Omental fat pad (tissue), 4 donors: Measurements from ENCODE around the gene TPSG1. TPM values are rescaled to one million over a fixed set of nuclear protein-coding genes. Genes with fewer than 3 reads are reported as not detected.
"Not testable (repeated sequence)": the region's sequence is repeated elsewhere in the genome, so short reads cannot be mapped to it uniquely, and the experiment has no call there.

ENCODE experiments used
- ATAC-seq: fragments of 150-250 bp; one replicate; pipeline ENCODE4 v1.9.1; 2016; ENCODE audit warnings: mild to moderate bottlenecking, moderate library complexity; ENCODE audit not compliant: low FRiP score
- DNase-seq: peaks from one replicate; pipeline ENCODE4 v3.0.0-alpha.2; 2019; ENCODE audit warnings: low spot score
- total RNA-seq, 4 donors: library from RNA; depleted of rRNA; stranded (reverse); fragments of >200 nt; gene quantifications; one replicate each; pipeline ENCODE4 v1.1.0, GENCODE V29; 2016
- TF ChIP-seq, protein P1 (sequence below), 3 donors: fragments of 450-650 bp; IDR thresholded peaks; one replicate each; pipeline ENCODE4 v1.5.1; 2016 to 2017; ENCODE audit warnings: antibody characterized with exemption in 3 of 3, mild to moderate bottlenecking in 3 of 3, moderate library complexity in 2 of 3

Gene TPSG1
- total RNA-seq, 4 donors from 2014 or later, result 1.3 TPM; not detected in 3

GRCh38 chr16:1237990-1238389, 12.9 kb upstream of the TPSG1 start:
- TF ChIP-seq, protein P1, sequence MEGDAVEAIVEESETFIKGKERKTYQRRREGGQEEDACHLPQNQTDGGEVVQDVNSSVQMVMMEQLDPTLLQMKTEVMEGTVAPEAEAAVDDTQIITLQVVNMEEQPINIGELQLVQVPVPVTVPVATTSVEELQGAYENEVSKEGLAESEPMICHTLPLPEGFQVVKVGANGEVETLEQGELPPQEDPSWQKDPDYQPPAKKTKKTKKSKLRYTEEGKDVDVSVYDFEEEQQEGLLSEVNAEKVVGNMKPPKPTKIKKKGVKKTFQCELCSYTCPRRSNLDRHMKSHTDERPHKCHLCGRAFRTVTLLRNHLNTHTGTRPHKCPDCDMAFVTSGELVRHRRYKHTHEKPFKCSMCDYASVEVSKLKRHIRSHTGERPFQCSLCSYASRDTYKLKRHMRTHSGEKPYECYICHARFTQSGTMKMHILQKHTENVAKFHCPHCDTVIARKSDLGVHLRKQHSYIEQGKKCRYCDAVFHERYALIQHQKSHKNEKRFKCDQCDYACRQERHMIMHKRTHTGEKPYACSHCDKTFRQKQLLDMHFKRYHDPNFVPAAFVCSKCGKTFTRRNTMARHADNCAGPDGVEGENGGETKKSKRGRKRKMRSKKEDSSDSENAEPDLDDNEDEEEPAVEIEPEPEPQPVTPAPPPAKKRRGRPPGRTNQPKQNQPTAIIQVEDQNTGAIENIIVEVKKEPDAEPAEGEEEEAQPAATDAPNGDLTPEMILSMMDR (IDR thresholded peaks at IDR 0.05), result no peak
- peak; percentile 19 for DNase-seq
- no peak for ATAC-seq

DNA sequence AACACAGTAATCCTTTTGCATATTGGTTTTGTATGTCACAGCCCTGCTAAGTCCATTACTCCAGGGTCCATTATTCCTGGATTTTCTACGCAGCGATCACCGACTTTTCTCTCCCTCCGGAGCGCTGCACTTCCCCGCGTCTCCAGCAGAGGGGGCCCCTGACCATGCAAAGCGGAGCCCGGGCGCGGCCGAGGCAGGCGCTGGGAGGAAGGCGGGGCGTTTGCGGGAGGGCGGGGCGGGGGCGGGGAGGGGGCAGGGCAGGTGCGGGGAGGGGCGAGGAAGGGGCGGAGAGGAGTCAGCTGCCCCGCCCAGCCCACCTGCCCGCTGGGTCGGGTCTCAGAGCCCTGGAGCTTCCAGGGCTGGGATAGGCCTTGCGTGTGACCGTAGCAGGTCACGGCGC, 11.6 kb upstream of the TPSG1 start:
- not testable (repeated sequence) for DNase-seq, ATAC-seq

DNA sequence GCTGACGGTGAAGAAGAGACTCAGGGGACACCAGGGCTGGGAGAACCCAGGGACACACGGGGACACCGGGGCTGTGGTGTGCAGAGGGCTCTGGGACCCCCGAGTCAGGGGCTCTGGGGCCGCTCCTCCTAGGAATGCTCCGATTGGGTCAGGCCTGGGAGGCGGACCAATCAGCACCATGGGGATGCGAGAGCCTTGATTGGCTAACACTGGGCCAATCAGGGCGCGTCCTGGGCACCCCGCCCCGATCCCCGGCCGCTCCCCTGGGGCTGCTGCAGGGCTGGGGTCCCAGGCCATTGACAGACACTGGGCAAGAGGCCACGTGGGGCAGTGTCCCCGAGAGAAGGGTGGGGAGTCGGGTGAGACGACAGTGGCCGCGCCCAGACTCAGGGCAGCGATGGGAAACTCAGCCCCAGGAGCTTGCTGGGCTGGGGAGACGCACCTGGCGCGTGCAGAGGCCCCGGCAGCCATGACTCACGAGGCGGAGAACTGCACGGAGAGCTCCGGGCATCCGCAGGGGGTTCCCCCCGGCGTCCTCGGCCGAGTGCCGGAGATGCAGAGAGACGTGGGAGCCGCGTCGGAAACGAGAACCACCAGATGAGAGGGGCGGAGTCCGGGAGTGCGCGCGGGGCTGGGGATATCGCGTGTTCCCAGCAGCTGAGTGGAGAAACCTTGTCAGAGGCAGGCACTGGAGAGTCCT, 7.1 kb upstream of the TPSG1 start:
- peak; percentile 62 for ATAC-seq
- DNase-seq, result not testable (repeated sequence)

DNA sequence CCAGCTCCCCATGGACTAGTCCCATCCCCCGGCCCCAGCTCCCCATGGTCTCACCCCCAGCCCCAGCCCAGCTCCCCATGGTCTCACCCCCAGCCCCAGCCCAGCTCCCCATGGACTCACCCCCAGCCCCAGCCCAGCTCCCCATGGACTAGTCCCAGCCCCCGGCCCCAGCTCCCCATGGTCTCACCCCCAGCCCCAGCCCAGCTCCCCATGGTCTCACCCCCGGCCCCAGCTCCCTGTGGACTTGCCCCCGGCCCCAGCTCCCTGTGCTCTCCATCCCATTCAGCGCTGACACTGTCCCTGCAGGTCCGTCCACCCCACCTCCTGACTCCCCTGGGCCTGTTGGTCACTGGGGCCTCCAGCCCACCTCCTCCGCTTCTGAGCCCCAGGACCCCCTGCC, 6.2 kb upstream of the TPSG1 start:
- not testable (repeated sequence) for DNase-seq, ATAC-seq

DNA sequence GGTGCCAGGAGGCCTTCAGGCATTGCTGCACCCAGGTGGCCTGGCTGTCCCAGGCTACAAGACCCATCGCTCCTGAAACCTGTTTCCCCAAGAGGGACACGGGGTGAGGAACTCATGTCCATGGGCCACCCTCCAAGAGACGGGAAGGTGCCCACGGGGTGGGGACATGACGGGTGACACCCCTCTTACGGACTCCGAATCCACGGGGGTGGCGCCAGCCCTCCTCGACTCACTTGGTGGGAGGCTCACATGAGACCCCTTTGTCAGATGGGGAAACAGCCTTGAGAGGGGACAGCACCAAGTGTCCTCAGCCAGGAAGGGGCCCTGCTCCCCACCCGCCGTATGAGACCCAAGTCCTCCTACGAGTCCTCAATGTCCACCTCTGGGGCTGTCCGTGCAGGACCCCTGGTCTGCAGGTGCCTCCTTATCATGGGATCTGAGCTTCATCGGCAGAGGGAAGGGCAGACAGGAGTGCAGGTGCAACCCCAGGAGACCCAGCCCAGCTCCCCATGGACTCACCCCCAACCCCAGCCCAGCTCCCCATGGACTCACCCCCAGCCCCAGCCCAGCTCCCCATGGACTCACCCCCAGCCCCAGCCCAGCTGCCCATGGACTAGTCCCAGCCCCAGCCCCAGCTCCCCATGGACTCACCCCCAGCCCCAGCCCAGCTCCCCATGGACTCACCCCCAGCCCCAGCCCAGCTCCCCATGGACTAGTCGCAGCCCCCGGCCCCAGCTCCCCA, 5.6 kb upstream of the TPSG1 start:
- DNase-seq, ATAC-seq: not testable (repeated sequence)

DNA sequence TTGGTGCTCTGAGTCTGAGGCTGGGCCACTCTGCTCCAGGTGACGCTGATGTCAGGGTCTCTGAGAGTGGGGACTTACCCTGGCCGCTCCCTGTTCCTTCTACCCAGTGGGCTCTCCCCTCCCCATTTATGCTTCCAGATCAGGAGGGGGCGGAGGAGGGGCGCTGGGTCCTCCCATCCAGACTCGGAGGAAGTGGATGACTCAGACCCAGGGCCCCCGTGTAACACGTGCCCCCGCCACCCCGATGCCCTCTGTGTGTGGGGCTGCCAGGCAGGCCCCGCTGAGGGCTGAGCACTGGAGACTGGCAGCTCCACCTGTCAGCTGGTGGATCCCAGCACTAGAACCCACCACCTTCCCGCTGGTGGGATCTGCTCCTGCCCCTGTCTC, 5.0 kb upstream of the TPSG1 start, which contains the start of gene TPSB2:
Gene TPSB2, minus strand, starts transcription at position 101 of the 387 bp plus-strand sequence. CDS start 233 bp downstream, outside the sequence.
- not testable (repeated sequence) for DNase-seq, ATAC-seq

GRCh38 chr16:1229476-1229875, 4.4 kb upstream of the TPSG1 start:
- DNase-seq, ATAC-seq: not testable (repeated sequence)

DNA sequence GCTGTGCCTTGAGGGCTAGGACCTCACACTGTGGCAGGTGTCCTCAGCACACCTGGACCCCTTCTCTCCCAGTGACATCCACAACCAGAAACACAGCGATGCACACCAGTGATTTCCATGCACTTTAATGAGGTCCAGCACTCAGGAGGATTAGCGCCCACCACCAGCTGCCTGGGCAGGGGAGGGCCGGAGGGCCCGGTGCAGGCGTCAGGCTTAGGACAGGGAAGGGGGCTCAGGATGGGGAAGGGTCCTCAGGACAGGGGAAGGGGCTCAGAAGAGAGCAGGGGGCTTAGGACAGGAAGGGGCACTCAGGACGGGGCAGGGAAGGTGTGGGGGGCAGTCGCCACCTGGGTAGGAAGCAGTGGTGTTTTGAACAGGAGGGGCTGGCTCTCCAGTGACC, 3.2 kb upstream of the TPSG1 start:
- not testable (repeated sequence) for ATAC-seq, DNase-seq

DNA sequence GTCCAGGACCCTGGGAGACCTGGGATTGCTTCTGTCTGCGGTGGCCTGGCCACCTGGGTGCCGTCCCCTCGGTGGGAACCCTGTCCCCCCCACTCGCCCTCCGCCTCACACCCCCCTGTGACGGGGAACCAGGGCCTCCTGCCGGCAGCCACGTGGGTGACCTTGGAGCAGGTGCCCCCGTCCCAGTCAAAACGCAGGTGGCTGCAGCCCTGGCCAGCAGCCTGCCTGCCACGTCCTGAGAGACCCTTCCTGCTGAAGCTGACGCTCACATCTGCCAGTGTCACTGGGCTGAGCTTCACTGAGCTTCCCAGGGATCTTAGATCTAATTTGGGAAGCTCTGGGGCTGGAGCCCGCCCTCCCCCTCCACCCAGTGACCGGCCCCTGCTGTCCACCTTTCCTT, 1.6 kb upstream of the TPSG1 start:
- ATAC-seq, result not testable (repeated sequence)

DNA sequence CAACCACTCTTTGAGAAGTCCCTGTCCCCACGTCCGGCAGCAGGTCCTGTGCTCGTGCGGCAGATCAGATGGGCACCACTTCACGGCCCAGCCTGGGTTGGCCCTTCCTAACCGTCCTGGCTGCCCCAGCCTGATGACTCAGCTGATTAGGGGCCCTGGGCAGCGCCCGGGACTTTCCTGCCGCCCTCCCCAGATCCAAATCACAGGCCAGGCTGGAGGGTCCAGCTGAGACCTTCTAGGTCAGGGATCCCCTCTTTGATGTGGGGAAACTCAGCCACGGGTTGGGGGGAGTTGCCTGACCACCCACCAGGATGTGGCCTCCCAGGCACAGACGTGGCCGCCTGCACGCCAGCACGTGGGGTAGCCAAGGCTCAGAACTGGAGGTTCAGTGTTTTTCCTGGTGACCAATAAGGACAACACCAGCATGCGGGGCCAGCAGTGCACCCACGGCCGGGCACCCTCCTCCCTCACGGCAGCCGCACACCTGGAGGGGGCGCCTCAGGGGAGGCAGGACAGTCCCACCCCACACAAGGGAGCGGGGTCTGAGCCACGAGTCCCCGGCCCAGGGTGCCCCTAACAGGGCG, 752 bp upstream of the TPSG1 start:
- peak; percentile 25 for ATAC-seq

More for the DNA sequence above, 1.6 kb upstream of the TPSG1 start:
- not testable (repeated sequence) for DNase-seq

DNA sequence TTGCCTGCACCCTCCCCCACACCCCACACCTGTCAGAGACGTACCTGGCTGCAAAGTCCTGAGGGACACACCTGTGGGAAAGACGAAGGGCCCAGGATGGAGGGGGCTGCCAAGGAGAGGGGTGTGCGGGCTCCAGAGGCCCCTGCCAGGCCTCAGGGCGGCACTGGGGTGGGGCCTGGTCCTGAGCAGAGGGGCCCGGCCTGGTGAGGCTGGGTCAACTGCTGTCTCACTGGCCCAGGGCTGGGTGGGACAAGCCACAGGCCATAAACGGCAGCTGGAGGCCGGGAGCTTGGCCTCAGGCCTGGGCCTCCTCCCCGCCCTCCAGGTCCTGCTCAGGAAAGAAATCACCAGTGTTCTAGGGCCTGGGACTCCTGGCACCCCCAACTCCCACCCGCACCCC, 510 bp downstream of the TPSG1 start:
- TF ChIP-seq, protein P1 (IDR thresholded peaks at IDR 0.05), result no peak
- DNase-seq (no peak), ATAC-seq (no peak)

More for the DNA sequence above, 752 bp upstream of the TPSG1 start:
- DNase-seq, result not testable (repeated sequence)
